NCI-H1105 (cell line): ENCODE measurements around the gene NINL.
"Not testable (repeated sequence)": the region's sequence is repeated elsewhere in the genome, so short reads cannot be mapped to it uniquely, and the experiment has no call there.

Experiments used
- DNase-seq: peaks from one replicate; lab custom pipeline; 2025; lab: John Stamatoyannopoulos, UW

NINL gene

DNA sequence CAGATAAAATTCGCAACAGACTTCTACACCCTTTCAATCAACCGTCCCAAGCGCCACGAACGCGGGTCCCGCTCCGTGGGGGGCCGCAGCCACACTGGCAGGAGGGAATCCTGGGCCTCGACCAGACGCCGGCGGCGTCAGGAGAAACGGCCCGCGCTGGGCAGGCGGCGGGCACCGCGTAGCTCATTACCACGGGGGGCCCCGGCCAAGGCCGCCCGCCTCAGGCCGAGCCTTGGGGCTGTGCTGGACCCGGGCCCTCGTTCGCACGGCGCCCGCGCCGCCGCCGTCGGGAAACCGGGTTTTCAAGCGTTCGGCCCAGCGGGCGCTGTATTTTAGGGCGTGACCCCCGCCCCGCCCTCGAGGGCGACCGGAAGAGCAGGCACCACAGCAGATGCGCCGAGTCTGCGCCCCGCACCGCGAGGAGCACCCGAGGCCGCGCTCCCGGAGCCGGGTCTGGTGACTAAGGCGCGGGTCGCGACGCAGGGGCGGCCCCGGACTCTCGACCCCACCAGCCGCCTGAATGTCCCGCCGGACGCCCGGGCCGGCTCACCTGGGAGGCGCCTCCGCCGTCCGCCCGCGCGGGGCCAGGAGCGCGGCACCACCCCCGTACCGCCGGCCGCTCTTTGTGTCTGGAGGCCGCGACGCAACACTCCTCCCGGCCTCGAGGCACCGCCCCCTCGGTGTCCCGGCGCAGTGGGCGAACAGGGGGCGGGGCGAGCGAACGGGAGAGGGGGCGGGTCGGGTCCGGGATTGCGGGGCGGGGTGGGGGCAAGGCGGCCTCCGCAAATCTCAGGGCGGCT is at the start of gene NINL:
Gene NINL (minus strand): TSS at position 627 of the 800 bp plus-strand sequence. CDS start 58,944 bp downstream, outside the sequence.
- peak; percentile 66 for DNase-seq

GRCh38 chr20:25632940-25633790 is 47.8 kb upstream of the NINL start:
- DNase-seq, result no peak

GRCh38 chr20:25630615-25631014 is 45.3 kb upstream of the NINL start:
- not testable (repeated sequence) for DNase-seq

DNA sequence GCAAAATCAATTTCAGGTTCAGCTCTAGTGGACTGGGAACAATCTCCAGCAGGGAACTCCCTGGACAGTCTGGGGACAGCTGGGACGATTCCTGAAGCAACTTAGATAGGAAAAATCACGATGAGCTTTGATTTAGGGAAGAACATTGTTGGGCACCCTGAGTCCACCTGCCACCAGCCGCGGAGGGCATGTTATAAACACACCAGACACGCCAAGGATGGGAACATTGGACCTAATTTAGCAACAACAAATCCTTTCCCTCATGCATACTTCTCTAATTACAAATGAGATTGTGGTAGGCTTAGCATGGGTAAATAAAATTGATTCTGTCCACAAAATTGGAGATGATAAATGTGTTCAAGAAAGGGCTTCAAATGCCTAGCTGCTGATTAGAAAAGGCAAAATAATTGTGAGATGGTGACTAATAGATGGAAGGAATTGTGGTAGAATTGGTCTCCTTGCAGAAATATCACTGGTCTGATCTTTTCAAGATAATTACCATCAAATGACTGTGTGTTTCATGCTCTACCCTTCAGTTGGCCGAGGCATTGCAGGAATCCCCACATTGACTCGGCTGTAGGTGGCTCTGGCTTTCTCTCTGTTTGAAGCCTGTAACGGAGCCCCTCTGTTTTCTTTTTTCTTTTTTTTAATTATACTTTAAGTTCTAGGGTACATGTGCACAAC is 44.6 kb upstream of the NINL start:
- DNase-seq, result no peak

GRCh38 chr20:25626779-25627178 is 41.4 kb upstream of the NINL start:
- DNase-seq, result no peak

- no peak for DNase-seq
Observed at GRCh38 chr20:25624500-25624939, 39.2 kb upstream of the NINL start.

- peak; percentile 97 for DNase-seq
Observed at GRCh38 chr20:25623736-25624499, 38.6 kb upstream of the NINL start, which contains the start of gene NANP. Gene NANP, minus strand, starts transcription at chr20:25624014. Its CDS starts 66 bp downstream, at chr20:25623948.

GRCh38 chr20:25623225-25623735 is 37.9 kb upstream of the NINL start:
- DNase-seq, result no peak

DNA sequence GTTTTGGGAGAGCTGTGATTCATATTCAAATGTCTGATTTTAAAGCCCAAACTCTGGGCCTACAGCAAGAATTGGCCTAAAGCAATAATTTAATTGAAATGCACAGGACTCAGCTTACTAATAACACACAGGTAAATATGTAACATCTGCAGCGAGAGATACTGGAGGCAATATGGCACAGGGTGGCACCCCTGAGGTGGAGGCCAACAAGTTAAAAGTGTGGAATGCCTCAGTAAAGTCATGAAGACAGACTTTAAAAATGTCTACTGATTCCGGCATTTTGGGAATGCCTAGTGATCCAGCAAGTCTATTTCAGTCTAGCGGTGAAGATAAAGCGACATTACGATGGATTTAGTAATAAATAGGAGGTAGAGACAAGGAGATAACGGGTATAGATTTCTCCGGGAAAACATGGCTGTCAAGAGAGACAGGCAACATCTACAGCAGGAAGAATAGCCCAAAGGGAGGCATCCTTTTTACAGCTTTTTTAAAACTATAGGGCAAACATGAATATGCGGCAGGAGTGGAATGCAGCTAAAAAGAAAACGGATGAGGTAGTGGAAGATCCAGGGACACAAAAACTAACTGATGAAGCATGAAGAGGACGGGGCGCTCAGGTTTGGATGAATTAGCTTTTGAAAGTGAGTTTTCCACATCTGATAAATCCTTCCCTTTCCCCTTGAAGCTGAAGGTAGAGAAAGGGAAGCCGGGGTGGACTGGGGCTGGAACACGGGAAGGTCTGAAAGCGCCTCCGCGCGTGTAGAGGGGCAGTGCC is 37.3 kb upstream of the NINL start:
- DNase-seq, result no peak

DNA sequence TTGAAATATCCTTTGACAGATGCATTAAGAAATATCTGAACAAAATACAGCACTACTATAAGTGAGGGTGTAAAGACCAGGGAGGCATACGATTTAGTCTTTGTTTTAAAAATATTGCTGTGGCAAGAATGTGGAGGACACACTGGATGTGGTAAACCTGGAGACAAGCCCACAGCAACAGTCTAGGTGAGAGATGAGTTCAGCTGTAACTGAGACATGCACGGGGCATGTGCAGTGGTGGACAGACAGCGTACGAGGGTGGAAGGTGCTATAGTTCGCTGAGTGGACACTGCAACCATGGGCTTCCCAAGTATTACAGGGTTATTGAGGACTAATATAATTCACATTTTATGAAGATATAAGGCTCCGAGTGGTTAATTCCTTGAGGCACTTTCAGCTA is 36.7 kb upstream of the NINL start:
- DNase-seq, result no peak

- no peak for DNase-seq
Observed at GRCh38 chr20:25619514-25619913, 34.2 kb upstream of the NINL start.

DNA sequence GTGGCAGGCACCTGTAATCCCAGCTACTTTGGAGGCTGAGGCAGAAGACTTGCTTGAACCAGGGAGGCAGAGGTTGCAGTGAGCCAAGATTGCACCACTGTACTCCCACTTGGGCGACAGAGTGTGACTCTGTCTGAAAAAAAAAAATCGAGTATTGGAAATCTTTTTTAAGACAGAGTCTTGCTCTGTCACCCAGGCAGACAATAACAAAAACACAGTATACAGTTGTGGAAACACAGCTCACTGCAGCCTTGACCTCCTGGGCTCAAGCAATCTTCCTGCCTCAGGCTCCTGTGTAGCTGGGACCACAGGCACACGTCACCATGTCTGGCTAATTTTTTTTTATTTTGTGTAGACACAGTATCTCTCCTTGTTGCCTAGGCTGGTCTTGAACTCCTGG is 23.4 kb upstream of the NINL start:
- no peak for DNase-seq

DNA sequence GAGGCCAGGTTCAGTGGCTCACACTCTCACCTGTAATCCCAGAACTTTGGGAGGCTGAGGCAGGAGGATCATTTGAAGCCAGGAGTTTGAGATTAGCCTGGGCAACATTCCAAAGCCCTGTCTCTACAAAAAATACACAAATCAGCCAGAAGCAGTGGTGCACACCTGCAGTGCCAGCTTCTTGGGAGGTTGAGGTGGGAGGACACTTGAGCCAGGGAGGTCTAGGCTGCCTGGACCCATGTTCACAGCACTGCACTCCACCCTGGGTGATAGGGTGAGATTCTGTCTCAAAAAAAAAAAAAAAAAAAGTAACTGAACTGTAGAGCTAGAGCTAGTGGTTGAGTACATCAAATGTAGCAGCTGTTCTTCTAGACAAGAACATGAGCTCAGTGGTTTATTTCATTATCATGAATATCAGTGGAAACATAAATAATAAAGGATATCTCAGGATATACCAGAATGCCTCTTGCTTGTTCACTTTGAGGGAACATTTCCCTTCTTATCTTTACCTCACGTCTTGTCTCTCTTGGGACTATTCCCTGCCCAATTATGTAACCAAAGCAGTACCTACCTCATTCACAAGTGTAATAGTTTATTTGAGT is 20.9 kb upstream of the NINL start:
- no peak for DNase-seq

DNA sequence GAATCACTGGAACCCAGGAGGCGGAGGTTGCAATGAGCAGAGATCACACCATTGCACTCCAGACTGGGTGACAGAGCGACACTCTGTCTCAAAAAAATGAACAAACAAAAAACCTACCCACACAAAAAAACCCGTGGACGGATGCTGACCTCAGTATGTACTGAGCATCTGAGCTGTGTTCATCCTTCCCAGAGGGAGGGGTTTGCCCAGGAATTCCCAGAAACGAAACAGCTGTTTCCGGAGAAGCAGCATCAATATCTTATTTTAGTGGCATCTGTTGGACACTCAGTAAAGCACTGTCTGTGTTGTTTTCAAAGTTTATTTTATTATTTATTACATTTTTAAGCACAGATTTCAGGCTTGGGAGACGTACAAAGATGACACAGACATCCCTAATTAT is 19.8 kb upstream of the NINL start:
- DNase-seq, result no peak

- DNase-seq, result no peak
Observed at GRCh38 chr20:25604611-25605010, 19.3 kb upstream of the NINL start.

DNA sequence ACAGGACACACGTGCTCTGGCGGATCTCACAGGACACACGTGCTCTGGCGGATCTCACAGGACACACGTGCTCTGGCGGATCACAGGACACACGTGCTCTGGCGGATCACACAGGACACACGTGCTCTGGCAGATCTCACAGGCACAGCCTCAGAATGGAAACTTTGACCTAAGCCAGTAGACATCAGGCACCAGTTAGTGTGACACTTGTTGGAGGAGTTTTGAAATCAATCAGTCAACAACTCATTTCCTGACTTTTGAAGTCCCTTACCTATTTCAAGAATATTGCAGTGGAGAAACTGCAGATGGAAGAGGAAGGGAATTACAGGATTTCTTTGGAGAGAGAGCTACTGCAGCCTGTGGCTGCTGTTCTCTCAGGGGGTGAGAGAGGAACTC is 17.6 kb upstream of the NINL start:
- DNase-seq, result not testable (repeated sequence)

DNA sequence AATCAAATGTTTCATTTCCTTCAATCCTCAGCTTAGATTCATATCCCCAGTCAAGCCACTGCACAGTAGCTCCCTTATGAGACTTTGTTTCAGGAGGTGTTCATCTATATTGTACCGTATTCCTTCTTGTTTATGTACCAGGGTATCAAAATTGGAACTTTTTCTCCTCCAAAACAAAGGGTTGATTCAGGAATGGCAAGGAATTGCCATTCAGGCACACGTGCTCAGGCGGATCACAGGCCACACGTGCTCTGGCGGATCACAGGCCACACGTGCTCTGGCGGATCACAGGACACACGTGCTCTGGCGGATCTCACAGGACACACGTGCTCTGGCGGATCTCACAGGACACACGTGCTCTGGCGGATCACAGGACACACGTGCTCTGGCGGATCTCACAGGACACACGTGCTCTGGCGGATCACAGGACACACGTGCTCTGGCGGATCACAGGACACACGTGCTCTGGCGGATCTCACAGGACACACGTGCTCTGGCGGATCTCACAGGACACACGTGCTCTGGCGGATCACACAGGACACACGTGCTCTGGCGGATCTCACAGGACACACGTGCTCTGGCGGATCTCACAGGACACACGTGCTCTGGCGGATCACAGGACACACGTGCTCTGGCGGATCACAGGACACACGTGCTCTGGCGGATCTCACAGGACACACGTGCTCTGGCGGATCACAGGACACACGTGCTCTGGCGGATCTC is 17.0 kb upstream of the NINL start:
- DNase-seq, result not testable (repeated sequence)

- no peak for DNase-seq
Observed at GRCh38 chr20:25601659-25602058, 16.3 kb upstream of the NINL start.

- DNase-seq, result no peak
Observed at GRCh38 chr20:25600632-25601031, 15.3 kb upstream of the NINL start.
